K562 (cell line): Measurements from ENCODE around the gene WDR20. TPM values are rescaled to one million over a fixed set of nuclear protein-coding genes. Genes with fewer than 3 reads are reported as not detected.

Source experiments
- ATAC-seq: fragments of 200-7000 bp; cut with Tn5 transposase; 3 replicates; pipeline ENCODE4 v1.9.1; 2020; ENCODE audit warnings: moderate library complexity
- BruUV-seq: library from RNA; stranded (reverse); fragments of 400-500 nt; replicated peaks from 2 replicates; lab custom pipeline; 2021; lab: Mats Ljungman, UMichigan
- CTCF ChIA-PET: fragments of 300-600 bp; formaldehyde crosslinking; extraction: SDS; loops from one replicate; lab custom pipeline; 2021; ENCODE audit warnings: low intra/inter-chr PET ratio; lab: Yijun Ruan, JAX
- POLR2A ChIA-PET: fragments of 300-600, 350-650 bp; sonication (Branson Sonifier 250); formaldehyde crosslinking; extraction: SDS; loops from one replicate; lab custom pipeline; 2021; ENCODE audit warnings: antibody characterized with exemption, inconsistent platforms; lab: Yijun Ruan, JAX
- DNase-seq, 4 experiments: peaks; one replicate each; pipeline versions ENCODE4 v3.0.0 to v3.0.0-alpha.2; 2011 to 2018; ENCODE audit warnings: low spot score in 3 of 4, mixed read lengths in 3 of 4; ENCODE audit errors: extremely low read depth in 1 of 4
- FAIRE-seq: peaks from 2 replicates; lab custom pipeline; 2011; peaks lifted over from hg19 to GRCh38; lab: Jason Lieb, UNC
- H2AFZ ChIP-seq: 2 replicates; pipeline ENCODE4 v1.6.0; 2011; ENCODE audit warnings: low read depth, low read length, control low read depth, inconsistent platforms
- H3K27ac ChIP-seq: fragments of 200-600 bp; 3 replicates; pipeline ENCODE4 v1.8.0; 2011; ENCODE audit warnings: low read depth, mild to moderate bottlenecking, control low read depth, inconsistent platforms, low read length, moderate library complexity, mixed read lengths; ENCODE audit errors: extremely low read depth
- H3K27me3 ChIP-seq, 2 experiments: fragments of 300-600 bp in 1 of 2; 2 replicates in 1 of 2; 3 replicates in 1 of 2; pipeline versions ENCODE4 v1.6.0 to v1.8.0; 2011; ENCODE audit warnings: inconsistent platforms in 2 of 2, low read length in 2 of 2, mild to moderate bottlenecking in 1 of 2, mixed read lengths in 1 of 2, moderate library complexity in 1 of 2; ENCODE audit not compliant: control insufficient read depth in 2 of 2, insufficient read depth in 2 of 2
- H3K36me3 ChIP-seq: fragments of 300-600 bp; 3 replicates; pipeline ENCODE4 v1.8.0; 2011; ENCODE audit warnings: mild to moderate bottlenecking, low read length, inconsistent platforms; ENCODE audit not compliant: control insufficient read depth, insufficient read depth
- H3K4me1 ChIP-seq, 2 experiments: fragments of 200-600 bp in 1 of 2; replicated peaks in 1 of 2; 2 replicates in 1 of 2; 3 replicates in 1 of 2; pipeline versions ENCODE4 v1.5.1 to v1.8.0; 2011; ENCODE audit warnings: inconsistent platforms in 2 of 2, low read length in 2 of 2, mild to moderate bottlenecking in 1 of 2, mixed read lengths in 1 of 2, moderate library complexity in 1 of 2; ENCODE audit not compliant: control insufficient read depth in 2 of 2, insufficient read depth in 2 of 2
- H3K4me2 ChIP-seq: 2 replicates; pipeline ENCODE4 v1.6.1; 2011; ENCODE audit warnings: low read length, control low read depth, inconsistent platforms, mixed read lengths; ENCODE audit not compliant: insufficient read depth
- H3K4me3 ChIP-seq: fragments of 200-600 bp; sonication (generic), shearing (Covaris generic); 2 replicates; pipeline ENCODE4 v1.5.1; 2016; ENCODE audit warnings: control low read depth, inconsistent platforms
- H3K79me2 ChIP-seq: fragments of 200-600 bp; 3 replicates; pipeline ENCODE4 v1.8.0; 2011; ENCODE audit warnings: low read length, inconsistent platforms; ENCODE audit not compliant: control insufficient read depth, insufficient read depth
- H3K9ac ChIP-seq, 2 experiments: 2 replicates each; pipeline versions ENCODE4 v1.6.0 to v1.6.1; 2011; ENCODE audit warnings: low read depth in 2 of 2, low read length in 2 of 2, control low read depth in 1 of 2, inconsistent platforms in 1 of 2, mild to moderate bottlenecking in 1 of 2, mixed read lengths in 1 of 2; ENCODE audit not compliant: insufficient read depth in 1 of 2
- H3K9me1 ChIP-seq: one replicate; pipeline ENCODE4 v1.6.0; 2011; ENCODE audit warnings: inconsistent platforms, mild to moderate bottlenecking, low read length, moderate library complexity; ENCODE audit not compliant: control insufficient read depth, insufficient read depth
- H3K9me3 ChIP-seq: replicated peaks from 2 replicates; pipeline ENCODE4 v1.5.1; 2011; ENCODE audit warnings: low read depth, low read length, inconsistent platforms; ENCODE audit not compliant: control insufficient read depth, insufficient read depth
- H4K20me1 ChIP-seq: replicated peaks from 2 replicates; pipeline ENCODE4 v1.6.1; 2011; ENCODE audit warnings: low read length, inconsistent platforms, mixed read lengths; ENCODE audit not compliant: control insufficient read depth, insufficient read depth
- BHLHE40 ChIP-seq: IDR thresholded peaks from 2 replicates; pipeline ENCODE4 v1.6.1; 2011; ENCODE audit warnings: low read length, improper control_type of control experiment
- E2F5 ChIP-seq: sonication (generic); formaldehyde crosslinking; IDR thresholded peaks from 2 replicates; pipeline ENCODE4 v1.8.0; 2022; ENCODE audit warnings: mild to moderate bottlenecking, missing genetic modification reagents
- MED1 ChIP-seq: sonication (generic); formaldehyde crosslinking; IDR thresholded peaks from 2 replicates; pipeline ENCODE4 v1.8.1; 2023; ENCODE audit warnings: missing genetic modification reagents, borderline replicate concordance
- MLLT1 ChIP-seq, 2 experiments: fragments of 450-650 bp; IDR thresholded peaks; 2 replicates each; pipeline ENCODE4 v1.6.1; 2016
- RBM15 ChIP-seq: fragments of 200-400 bp; formaldehyde crosslinking; IDR thresholded peaks from 2 replicates; pipeline ENCODE4 v1.6.1; 2018; ENCODE audit warnings: mild to moderate bottlenecking, low read length, moderate library complexity; ENCODE audit not compliant: insufficient read depth
- SNAPC5 ChIP-seq: fragments of 250-450 bp; sonication (Bioruptor Pico); IDR thresholded peaks from 2 replicates; pipeline ENCODE4 v1.8.0; 2021; ENCODE audit warnings: moderate library complexity, mild to moderate bottlenecking, inconsistent platforms
- WHSC1 ChIP-seq: IDR thresholded peaks from one replicate; pipeline ENCODE4 v1.6.1; 2012; ENCODE audit warnings: low read length, control low read depth, inconsistent platforms
- YY1 ChIP-seq, 3 experiments: IDR thresholded peaks; 2 replicates each; pipeline ENCODE4 v1.6.1; 2011; ENCODE audit warnings: low read length in 2 of 3, mild to moderate bottlenecking in 2 of 3, moderate library complexity in 2 of 3, borderline replicate concordance in 1 of 3, control low read depth in 1 of 3, low read depth in 1 of 3; ENCODE audit not compliant: insufficient read depth in 3 of 3, insufficient replicate concordance in 2 of 3, control insufficient read depth in 1 of 3, insufficient read length in 1 of 3; ENCODE audit errors: extremely low read depth in 1 of 3
- ZMIZ1 ChIP-seq, 2 experiments: fragments of 150-350 bp in 1 of 2; IDR thresholded peaks; 2 replicates each; pipeline ENCODE4 v1.6.1; 2012 to 2016; ENCODE audit warnings: low read depth in 2 of 2, low read length in 2 of 2, mild to moderate bottlenecking in 1 of 2, moderate library complexity in 1 of 2
- ZNF134 ChIP-seq: fragments of 250-450 bp; sonication (Bioruptor Pico); conservative IDR thresholded peaks from 2 replicates; pipeline ENCODE4 v1.4.0; 2020
- ZNF217 ChIP-seq: sonication (generic); formaldehyde crosslinking; IDR thresholded peaks from 2 replicates; pipeline ENCODE4 v1.8.0; 2022; ENCODE audit warnings: mild to moderate bottlenecking, missing genetic modification reagents
- ZNF224 ChIP-seq: sonication (generic); formaldehyde crosslinking; IDR thresholded peaks from 2 replicates; pipeline ENCODE4 v1.8.0; 2022; ENCODE audit warnings: mild to moderate bottlenecking, missing genetic modification reagents
- ZNF639 ChIP-seq, 2 experiments: fragments of 200-800 bp in 1 of 2; sonication (Bioruptor generic) in 1 of 2; sonication (generic) in 1 of 2; formaldehyde crosslinking in 1 of 2; IDR thresholded peaks in 1 of 2; conservative IDR thresholded peaks in 1 of 2; 2 replicates each; pipeline versions ENCODE4 v1.5.0 to v1.6.1; 2016 to 2020; ENCODE audit warnings: missing compliant biosample characterization in 1 of 2, missing genetic modification characterization in 1 of 2, missing genetic modification reagents in 1 of 2
- WGBS: fragments of 100-300 bp; shearing (Covaris generic); methylation state at CpG from one replicate; pipeline ENCODE4 v1.1.6; 2016; ENCODE audit warnings: low coverage, mixed read lengths; ENCODE audit not compliant: insufficient coverage; ENCODE audit errors: missing lambda C conversion rate; 5-methylcytosine and 5-hydroxymethylcytosine counted together
- in situ Hi-C: fragments of 300-500 bp; cut with MboI; formaldehyde crosslinking; loops from 4 replicates; pipeline ENCODE4 v1.15.0; 2018; ENCODE audit warnings: inconsistent platforms, mixed read lengths
- intact Hi-C: fragments of 100-400 bp; cut with micrococcal nuclease; formaldehyde crosslinking; loops from 2 replicates; pipeline ENCODE4 v1.14.2; 2022
- polyA plus RNA-seq, 8 experiments: library from polyadenylated mRNA; depleted of rRNA in 4 of 8; stranded (reverse) in 5 of 8; unstranded in 3 of 8; fragments of >200 nt; fragmentation: Nextera tagmentation in 2 of 8; fragmentation: Illumina TruSeq in 1 of 8; extraction: Ambion mirVana in 2 of 8; extraction: Trizol in 1 of 8; gene quantifications; 2 replicates each; pipeline versions ENCODE4 v1.2.1 to v1.2.3, GENCODE V29; 2011 to 2014; ENCODE audit warnings: inconsistent platforms in 1 of 8, missing spikeins in 1 of 8
- total RNA-seq, 7 experiments: library from RNA; depleted of rRNA in 6 of 7; stranded (reverse); fragments of >200 nt in 6 of 7; fragmentation: Illumina TruSeq in 2 of 7; extraction: Trizol in 2 of 7; gene quantifications; 2 replicates each; pipeline versions ENCODE4 v1.2.1 to v1.2.3, GENCODE V29; 2011 to 2021; ENCODE audit warnings: low replicate concordance in 1 of 7

The WDR20 gene
- total and polyA plus RNA-seq, 9 of the 15 experiments (the other 6 are each of a cell fraction or from before 2014, with no cell fraction given), result 7.0 to 15.3 (median 11.8) TPM

- ATAC-seq (no peak), FAIRE-seq (no peak)
- no peak overlapping the region for H3K4me3 ChIP-seq
- TF ChIP-seq YY1 (IDR thresholded peaks at IDR 0.05; ENCODE audit: borderline replicate concordance in 1 of 3, control insufficient read depth in 1 of 3, extremely low read depth in 1 of 3, insufficient read depth in 3 of 3, insufficient read length in 1 of 3, insufficient replicate concordance in 2 of 3, low read depth in 1 of 3, low read length in 2 of 3) (no peak), E2F5 (CRISPR knock-in tag) (no peak), ZNF134 (no peak), RBM15 (no peak), ZNF217 (no peak), MED1 (CRISPR knock-in tag) (no peak), BHLHE40 (no peak), WHSC1 (no peak), ZMIZ1 (IDR thresholded peaks at IDR 0.05; ENCODE audit: low read depth in 2 of 2, low read length in 2 of 2) (no peak), ZNF639 (CRISPR knock-in tag; conservative IDR thresholded peaks at IDR 0.05 in 1 of 2, IDR thresholded peaks at IDR 0.05 in 1 of 2) (no peak), SNAPC5 (CRISPR knock-in tag) (no peak), MLLT1 (IDR thresholded peaks at IDR 0.05) (no peak), ZNF224 (CRISPR knock-in tag) (no peak)
These were observed 39.1 kb downstream of the WDR20 start for GRCh38 chr14:102178806-102179205.

More at GRCh38 chr14:102178806-102179205, 39.1 kb downstream of the WDR20 start:
- Histone ChIP-seq H4K20me1 (0 out of 2 replicates have a peak, but pooled peaks cover 3% of the 10 kb centered on the region), H2AFZ (no peak overlapping the region), H3K9me3 (no peaks in the 10 kb centered on the region), H3K9me1 (peaks cover 3% of the 10 kb centered on the region), H3K4me2 (no peak overlapping the region), H3K4me1 (peaks cover 0 to 8% of the 10 kb centered on the region in 2 experiments; a peak in 3 of 5 replicates), H3K27ac (no peak overlapping the region), H3K79me2 (peaks cover 59% of the 10 kb centered on the region), H3K9ac (no peak overlapping the region), H3K36me3 (0 out of 3 replicates have a peak, but pooled peaks cover 3% of the 10 kb centered on the region), H3K27me3 (no peaks in the 10 kb centered on the region)
- in situ Hi-C loops (no loop called here), intact Hi-C loops (no loop called here)
- BruUV-seq, result no TSS peak
- no peak for DNase-seq
- WGBS, result 94% methylated on average over 5 of the region's 5 CpGs
- ChIA-PET CTCF (no interaction called here), POLR2A (no interaction called here)
